Measurements from ENCODE around the gene C12orf57. TPM values are rescaled to one million over a fixed set of nuclear protein-coding genes. Genes with fewer than 3 reads are reported as not detected.

The C12orf57 gene
- total RNA-seq, 4 donors from 2014 or later: 175 to 220 (median 183) TPM

- Histone ChIP-seq H3K9me3 (no peaks in the 10 kb centered on the region), H3K27me3 (no peaks in the 10 kb centered on the region), H3K36me3 (peaks cover 0 to 17% of the 10 kb centered on the region in 2 donors), H3K4me3 (no peak overlapping the region), H3K4me1 (peaks cover 9 to 21% of the 10 kb centered on the region in 2 donors), H3K27ac (no peak overlapping the region)
- intact Hi-C loops (cut with DNase I; ENCODE audit: low total_unique reads): no loop called here
- DNase-seq (no peak), ATAC-seq (no peak)
- in situ Hi-C loops (cut with MboI; ENCODE audit: low sequenced_read_pairs in 4 of 4): loop anchor here in 2 of 4 donors (10.0 to 25.0 kb wide), 2 partner anchors 163 to 166 kb away; partner anchors contain the start of gene C1RL (in 1 of the 2)
- TF ChIP-seq, protein P1, sequence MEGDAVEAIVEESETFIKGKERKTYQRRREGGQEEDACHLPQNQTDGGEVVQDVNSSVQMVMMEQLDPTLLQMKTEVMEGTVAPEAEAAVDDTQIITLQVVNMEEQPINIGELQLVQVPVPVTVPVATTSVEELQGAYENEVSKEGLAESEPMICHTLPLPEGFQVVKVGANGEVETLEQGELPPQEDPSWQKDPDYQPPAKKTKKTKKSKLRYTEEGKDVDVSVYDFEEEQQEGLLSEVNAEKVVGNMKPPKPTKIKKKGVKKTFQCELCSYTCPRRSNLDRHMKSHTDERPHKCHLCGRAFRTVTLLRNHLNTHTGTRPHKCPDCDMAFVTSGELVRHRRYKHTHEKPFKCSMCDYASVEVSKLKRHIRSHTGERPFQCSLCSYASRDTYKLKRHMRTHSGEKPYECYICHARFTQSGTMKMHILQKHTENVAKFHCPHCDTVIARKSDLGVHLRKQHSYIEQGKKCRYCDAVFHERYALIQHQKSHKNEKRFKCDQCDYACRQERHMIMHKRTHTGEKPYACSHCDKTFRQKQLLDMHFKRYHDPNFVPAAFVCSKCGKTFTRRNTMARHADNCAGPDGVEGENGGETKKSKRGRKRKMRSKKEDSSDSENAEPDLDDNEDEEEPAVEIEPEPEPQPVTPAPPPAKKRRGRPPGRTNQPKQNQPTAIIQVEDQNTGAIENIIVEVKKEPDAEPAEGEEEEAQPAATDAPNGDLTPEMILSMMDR (IDR thresholded peaks at IDR 0.05 in 4 of 5, conservative IDR thresholded peaks at IDR 0.05 in 1 of 5): no peak
- TF ChIP-seq POLR2A (IDR thresholded peaks at IDR 0.05): no peak
These were observed 5.2 kb downstream of the C12orf57 start for GRCh38 chr12:6948873-6949594.

- in situ Hi-C loops (cut with MboI; ENCODE audit: low sequenced_read_pairs in 4 of 4) (no loop called here), intact Hi-C loops (cut with DNase I; ENCODE audit: low total_unique reads) (no loop called here)
- DNase-seq: no peak
- Histone ChIP-seq H3K36me3 (peaks cover 0 to 17% of the 10 kb centered on the region in 2 donors), H3K9me3 (no peaks in the 10 kb centered on the region), H3K4me1 (peaks cover 3 to 13% of the 10 kb centered on the region in 2 donors), H3K4me3 (no peak overlapping the region), H3K27ac (no peak overlapping the region), H3K27me3 (no peaks in the 10 kb centered on the region)
- ATAC-seq: no peak
- TF ChIP-seq, protein P1 (IDR thresholded peaks at IDR 0.05 in 4 of 5, conservative IDR thresholded peaks at IDR 0.05 in 1 of 5): no peak
- TF ChIP-seq POLR2A (IDR thresholded peaks at IDR 0.05): no peak
These were observed 6.6 kb downstream of the C12orf57 start for GRCh38 chr12:6950401-6950801.

DNA sequence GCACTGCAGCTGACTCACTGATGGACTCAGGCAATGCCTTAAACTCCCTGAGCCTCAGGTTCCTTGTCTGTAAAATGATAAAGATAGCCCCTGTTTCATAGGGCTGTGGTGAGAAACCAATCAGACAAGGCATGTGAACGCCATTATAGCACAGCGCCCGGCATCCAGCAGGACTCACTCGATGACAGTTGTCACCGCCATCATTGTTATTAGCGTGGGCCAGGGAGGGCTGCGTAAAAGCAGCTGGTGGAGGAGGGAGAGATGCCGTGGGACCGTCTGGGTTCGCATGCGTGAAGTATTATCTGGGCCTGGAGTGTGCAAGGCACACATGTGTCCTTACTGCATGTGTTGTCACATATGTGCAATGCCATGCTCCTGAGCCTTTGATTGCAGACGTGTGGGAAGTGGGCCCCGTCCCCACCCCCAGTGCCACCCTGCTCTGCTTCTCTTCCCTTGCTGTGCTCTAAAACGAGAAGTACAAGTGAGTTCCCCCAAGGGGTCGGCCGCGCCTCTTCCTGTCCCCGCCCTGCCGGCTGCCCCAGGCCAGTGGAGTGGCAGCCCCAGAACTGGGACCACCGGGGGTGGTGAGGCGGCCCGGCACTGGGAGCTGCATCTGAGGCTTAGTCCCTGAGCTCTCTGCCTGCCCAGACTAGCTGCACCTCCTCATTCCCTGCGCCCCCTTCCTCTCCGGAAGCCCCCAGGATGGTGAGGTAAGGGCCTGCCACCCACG is 7.2 kb downstream of the C12orf57 start, which contains the start of gene PTPN6:
Gene PTPN6 (plus strand): TSS at position 546 of the 730 bp plus-strand sequence. CDS start 157 bp downstream, at position 703.
- in situ Hi-C loops (cut with MboI; ENCODE audit: low sequenced_read_pairs in 4 of 4): no loop called here
- TF ChIP-seq, protein P1 (IDR thresholded peaks at IDR 0.05 in 4 of 5, conservative IDR thresholded peaks at IDR 0.05 in 1 of 5): no peak
- TF ChIP-seq POLR2A (IDR thresholded peaks at IDR 0.05): no peak
- no peaks in the 10 kb centered on the region for H3K9me3 ChIP-seq
- intact Hi-C loops (cut with DNase I; ENCODE audit: low total_unique reads): no loop called here
- peak within 1 kb of the TSS in 1 of 4 donors; percentile 41 for H3K27ac ChIP-seq
- H3K27me3 ChIP-seq: no peaks in the 10 kb centered on the region
- DNase-seq (no peak), ATAC-seq (no peak)
- peaks cover 0 to 11% of the 10 kb centered on the region in 2 donors for H3K36me3 ChIP-seq
- H3K4me1 ChIP-seq: peaks cover 0 to 7% of the 10 kb centered on the region in 2 donors
- peak within 1 kb of the TSS in 1 of 4 donors; percentile 42 for H3K4me3 ChIP-seq

- H3K4me3 ChIP-seq: peak overlapping the region in 1 of 4 donors; percentile 42
- DNase-seq (no peak), ATAC-seq (no peak)
- H3K27ac ChIP-seq: peak overlapping the region in 1 of 4 donors; percentile 41
- intact Hi-C loops (cut with DNase I; ENCODE audit: low total_unique reads): no loop called here
- H3K4me1 ChIP-seq: peaks cover 0 to under 1% of the 10 kb centered on the region in 2 donors
- no peaks in the 10 kb centered on the region for H3K9me3 ChIP-seq
- TF ChIP-seq POLR2A (IDR thresholded peaks at IDR 0.05): no peak
- TF ChIP-seq, protein P1 (IDR thresholded peaks at IDR 0.05 in 4 of 5, conservative IDR thresholded peaks at IDR 0.05 in 1 of 5): no peak
- H3K27me3 ChIP-seq: no peaks in the 10 kb centered on the region
- in situ Hi-C loops (cut with MboI; ENCODE audit: low sequenced_read_pairs in 4 of 4): no loop called here
- H3K36me3 ChIP-seq: peaks cover 0 to 6% of the 10 kb centered on the region in 2 donors
These were observed 7.8 kb downstream of the C12orf57 start for GRCh38 chr12:6951551-6952120.

Data from gastrocnemius medialis (tissue), 4 donors.